ES-I3 (cell line): ENCODE data around the gene MXRA7.
A peak's percentile ranks its signal among the peaks of the same experiment; 100 is the strongest.
"Not testable (repeated sequence)": the region's sequence is repeated elsewhere in the genome, so short reads cannot be mapped to it uniquely, and the experiment has no call there.

Experiments used
- H3K36me3 ChIP-seq: 2 replicates; pipeline ENCODE4 v1.6.1; 2013; ENCODE audit warnings: mild to moderate bottlenecking, low read length, control low read depth, moderate library complexity; ENCODE audit not compliant: insufficient read depth
- H3K4me1 ChIP-seq: 2 replicates; pipeline ENCODE4 v1.6.1; 2013; ENCODE audit warnings: mild to moderate bottlenecking, control low read depth, low read length; ENCODE audit not compliant: insufficient read depth
- H3K9ac ChIP-seq: 2 replicates; pipeline ENCODE4 v1.6.1; 2013; ENCODE audit warnings: low read depth, mild to moderate bottlenecking, low read length, moderate library complexity
- H3K9me3 ChIP-seq: 2 replicates; pipeline ENCODE4 v1.6.1; 2013; ENCODE audit warnings: mild to moderate bottlenecking, low read length, moderate library complexity; ENCODE audit not compliant: control insufficient read depth, insufficient read depth

The MXRA7 gene

DNA sequence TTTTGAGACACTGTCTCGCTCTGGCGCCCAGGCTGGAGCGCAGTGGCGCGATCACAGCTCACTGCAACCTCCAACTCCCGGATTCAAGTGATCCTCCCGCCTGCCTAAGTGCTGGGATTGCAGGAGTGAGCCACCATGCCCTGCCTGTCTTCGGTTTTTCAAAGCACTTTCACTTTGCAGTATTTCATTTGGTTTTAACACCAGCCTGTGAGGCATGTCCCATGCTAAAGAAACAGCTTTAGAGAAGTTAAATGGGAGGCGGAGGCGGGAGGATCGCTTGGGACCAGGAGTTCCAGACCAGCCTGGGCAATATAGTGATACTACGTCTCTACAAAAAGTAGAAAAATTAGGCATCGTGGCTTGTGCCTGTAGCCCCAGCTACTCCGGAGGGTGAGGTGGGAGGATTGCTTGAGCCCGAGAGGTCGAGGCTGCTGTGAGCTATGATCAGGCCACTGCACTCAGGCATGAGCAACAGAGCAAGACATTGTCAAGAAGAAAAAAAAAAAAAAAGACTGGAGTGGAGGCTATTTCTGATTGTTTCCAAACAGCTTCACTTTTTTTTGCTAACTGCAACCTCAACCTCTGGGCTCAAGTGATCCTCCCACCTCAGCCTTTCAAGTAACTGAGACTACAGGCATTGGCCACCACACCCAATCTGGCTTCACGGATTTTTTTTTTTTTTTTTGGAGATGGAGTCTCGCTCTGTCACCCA, 17.1 kb upstream of the MXRA7 start:
- Histone ChIP-seq H3K4me1 (peaks cover 6% of the 10 kb centered on the region; the same call in 1 of the 2 replicates), H3K36me3 (peaks cover 6% of the 10 kb centered on the region), H3K9ac (peak overlapping the region; percentile 94; the same call in 1 of the 2 replicates), H3K9me3 (no peaks in the 10 kb centered on the region)

DNA sequence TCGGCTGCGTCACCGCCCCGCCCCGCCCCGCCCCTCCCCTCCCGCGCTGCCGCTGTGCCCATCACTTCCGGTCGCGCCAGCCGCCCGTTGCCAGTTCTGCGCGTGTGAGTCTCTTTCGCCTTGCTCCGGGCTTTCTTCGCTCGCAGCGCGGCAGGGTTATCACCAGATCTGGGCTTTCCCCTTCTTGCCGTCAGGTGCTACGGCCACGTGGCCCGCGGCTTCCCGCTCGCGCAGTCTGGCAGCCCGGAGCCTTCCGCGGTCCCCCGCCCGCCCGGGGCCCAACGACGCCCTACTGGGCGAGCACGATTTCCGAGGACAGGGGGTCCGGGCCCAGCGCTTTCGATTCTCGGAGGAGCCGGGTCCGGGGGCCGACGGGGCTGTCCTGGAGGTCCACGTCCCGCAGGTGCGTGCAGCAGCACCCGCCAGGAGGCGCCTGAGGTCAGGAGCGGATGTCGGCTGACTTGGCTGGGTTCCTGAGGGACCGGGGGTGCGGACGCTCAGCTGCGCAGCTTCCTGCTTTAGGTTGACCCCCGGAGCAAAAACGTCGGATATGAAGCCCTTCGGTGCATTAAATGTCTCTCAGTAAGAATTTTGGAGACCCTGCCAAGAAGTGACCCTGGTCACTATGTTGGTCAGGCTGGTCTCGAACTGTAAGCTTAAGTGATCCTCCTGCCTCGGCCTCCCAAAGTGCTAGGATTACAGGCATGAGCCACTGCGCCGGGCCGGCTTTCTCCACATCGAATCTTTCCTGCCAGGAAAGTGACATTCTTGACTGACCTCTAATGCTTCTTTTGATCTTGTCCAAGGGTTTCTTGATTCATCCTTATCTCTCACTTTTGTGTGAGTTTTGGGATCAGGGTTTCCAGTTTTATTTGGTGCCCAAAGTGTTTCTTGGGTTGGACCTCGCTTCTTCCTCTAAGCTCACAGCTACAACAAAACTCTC, 16.3 kb upstream of the MXRA7 start, which contains the start of gene METTL23:
TSS of gene METTL23 (plus strand) at position 64 of the 943 bp plus-strand sequence. CDS start 2,872 bp downstream, outside the sequence.
- Histone ChIP-seq H3K36me3 (peaks cover 5% of the 10 kb centered on the region), H3K4me1 (peaks cover 6% of the 10 kb centered on the region; the same call in 1 of the 2 replicates), H3K9ac (peak within 1 kb of the TSS; percentile 94), H3K9me3 (no peaks in the 10 kb centered on the region)

DNA sequence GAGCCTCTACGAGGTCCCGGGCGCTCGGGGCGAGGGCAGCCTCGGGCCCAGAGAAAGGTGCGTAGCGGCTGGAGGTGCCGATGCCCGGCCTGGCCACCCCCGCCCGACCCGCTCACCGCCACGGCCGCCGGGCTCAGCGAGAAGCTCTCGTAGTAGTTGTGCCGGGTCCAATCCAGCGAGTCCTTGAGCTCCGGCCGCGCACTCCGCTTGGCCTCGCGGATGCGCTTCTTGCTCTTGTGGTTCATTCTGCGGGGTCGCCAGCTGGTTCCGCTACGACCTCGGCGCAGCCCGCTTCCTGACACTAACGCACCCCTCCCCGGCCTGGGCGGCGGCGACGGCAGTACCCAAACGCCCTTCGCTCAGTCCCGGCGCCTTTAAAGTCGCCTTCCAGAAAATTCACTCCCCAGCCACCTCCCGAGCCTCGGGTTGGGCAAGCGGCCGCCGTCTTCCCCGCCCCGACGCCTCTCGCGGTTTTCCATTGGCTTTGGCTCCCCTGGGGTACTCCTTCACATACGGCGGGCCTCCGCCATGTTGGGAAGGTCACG, 15.5 kb upstream of the MXRA7 start, which contains the start of gene JMJD6:
TSS of gene JMJD6 (minus strand) at position 376 of the 545 bp plus-strand sequence. CDS start at position 245, 131 bp downstream.
- Histone ChIP-seq H3K36me3 (peaks cover 11% of the 10 kb centered on the region), H3K4me1 (peaks cover 6% of the 10 kb centered on the region; the same call in 1 of the 2 replicates), H3K9me3 (no peaks in the 10 kb centered on the region), H3K9ac (peak within 1 kb of the TSS; percentile 94)

DNA sequence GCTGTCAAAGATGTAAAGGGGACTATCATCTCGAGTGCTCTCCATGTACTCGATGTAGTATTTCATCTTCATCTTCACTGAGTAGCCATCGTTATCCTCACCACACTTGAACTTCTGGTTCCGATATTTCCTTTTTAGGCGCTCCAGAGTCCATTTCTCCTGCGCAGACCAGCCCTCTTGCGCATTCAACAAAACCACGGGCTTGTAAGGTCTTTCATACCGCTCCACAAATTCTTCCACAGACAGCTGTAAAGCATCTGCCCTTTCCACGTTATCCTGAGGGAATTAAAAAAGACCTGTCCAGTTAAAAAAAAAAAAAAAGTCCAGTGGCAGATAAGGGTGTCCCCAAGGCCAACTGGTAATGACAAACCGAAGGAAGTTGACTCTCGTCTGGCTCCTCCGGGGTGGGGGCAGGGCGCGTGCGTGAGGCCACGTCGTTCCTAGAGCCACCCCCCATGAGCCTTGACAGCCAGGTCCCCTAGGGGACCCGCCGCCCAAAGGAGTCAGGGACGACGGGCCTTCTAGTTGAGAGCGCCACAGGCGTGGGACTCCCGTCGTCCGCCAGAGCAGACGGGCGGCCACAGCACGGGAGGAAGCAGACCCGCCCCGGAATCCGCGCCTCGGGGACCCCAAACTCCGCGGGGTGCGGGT, 14.9 kb upstream of the MXRA7 start:
- peak overlapping the region; percentile 86 for H3K9ac ChIP-seq
- H3K9me3 ChIP-seq: no peaks in the 10 kb centered on the region
- peaks cover 9% of the 10 kb centered on the region; the same call in 1 of the 2 replicates for H3K36me3 ChIP-seq
- peaks cover 6% of the 10 kb centered on the region; the same call in 1 of the 2 replicates for H3K4me1 ChIP-seq

DNA sequence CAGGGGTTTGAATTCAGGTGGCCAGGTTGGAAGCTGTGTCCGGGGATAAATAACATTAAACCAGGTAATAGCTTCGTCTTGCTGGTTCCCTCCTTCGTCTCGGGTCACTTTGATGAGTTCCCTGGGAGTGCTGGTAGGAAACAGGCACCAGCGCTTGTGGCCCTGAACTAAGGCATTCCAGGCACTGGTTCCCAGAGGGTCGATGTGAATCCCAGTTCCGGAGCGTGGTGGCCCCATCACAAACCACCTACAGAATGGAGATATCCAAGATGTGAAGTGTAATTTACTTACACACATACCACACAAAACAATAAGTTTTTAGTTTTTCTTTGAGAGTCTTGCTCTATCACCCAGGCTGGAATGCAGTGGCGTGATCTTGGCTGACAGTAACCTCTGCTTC, 13.0 kb upstream of the MXRA7 start:
- H3K36me3 ChIP-seq: peaks cover 18% of the 10 kb centered on the region; the same call in 1 of the 2 replicates
- H3K4me1 ChIP-seq: peaks cover 6% of the 10 kb centered on the region; the same call in 1 of the 2 replicates
- H3K9ac ChIP-seq: no peak overlapping the region
- H3K9me3 ChIP-seq: no peaks in the 10 kb centered on the region

DNA sequence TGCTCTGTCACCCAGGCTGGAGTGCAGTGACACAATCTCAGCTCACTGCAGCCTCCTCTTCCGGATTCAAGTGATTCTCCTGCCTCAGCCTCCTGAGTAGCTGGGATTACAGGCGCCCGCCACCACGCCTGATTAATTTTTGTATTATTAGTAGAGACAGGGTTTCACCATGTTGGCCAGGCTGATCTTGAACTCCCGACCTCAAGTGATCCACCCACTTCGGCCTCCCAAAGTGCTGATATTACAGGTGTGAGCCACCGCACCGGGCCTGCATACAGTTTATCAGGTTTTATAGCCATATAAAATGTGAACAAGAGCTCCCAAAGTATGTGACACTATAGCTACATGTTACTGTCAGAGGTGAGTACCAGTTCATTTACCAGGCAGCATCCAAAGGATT, 12.2 kb upstream of the MXRA7 start:
- H3K9ac ChIP-seq, H3K9me3 ChIP-seq, H3K4me1 ChIP-seq: not testable (repeated sequence)
- peaks cover 24% of the 10 kb centered on the region; the same call in 1 of the 2 replicates for H3K36me3 ChIP-seq

DNA sequence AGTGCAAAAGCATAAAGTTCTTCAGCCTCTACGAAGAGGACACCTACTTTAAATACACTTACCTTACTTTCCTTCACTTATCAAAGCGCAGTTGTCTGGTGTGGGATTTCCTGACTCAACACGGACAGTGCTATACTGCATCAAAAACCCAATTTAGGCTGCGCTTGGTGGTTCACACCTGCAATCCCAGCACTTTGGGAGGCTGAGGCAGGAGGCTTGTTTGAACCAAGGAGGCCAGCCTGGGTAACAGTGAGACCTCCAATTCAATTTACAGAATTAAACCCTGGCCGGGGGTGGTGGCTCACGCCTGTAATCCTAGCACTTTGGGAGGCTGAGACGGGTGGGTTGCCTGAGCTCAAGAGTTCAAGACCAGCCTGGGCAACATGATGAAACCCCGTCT, 11.5 kb upstream of the MXRA7 start:
- H3K4me1 ChIP-seq: no peaks in the 10 kb centered on the region; the same call in 1 of the 2 replicates
- H3K9me3 ChIP-seq: no peaks in the 10 kb centered on the region
- H3K9ac ChIP-seq: no peak overlapping the region
- H3K36me3 ChIP-seq: peaks cover 28% of the 10 kb centered on the region

DNA sequence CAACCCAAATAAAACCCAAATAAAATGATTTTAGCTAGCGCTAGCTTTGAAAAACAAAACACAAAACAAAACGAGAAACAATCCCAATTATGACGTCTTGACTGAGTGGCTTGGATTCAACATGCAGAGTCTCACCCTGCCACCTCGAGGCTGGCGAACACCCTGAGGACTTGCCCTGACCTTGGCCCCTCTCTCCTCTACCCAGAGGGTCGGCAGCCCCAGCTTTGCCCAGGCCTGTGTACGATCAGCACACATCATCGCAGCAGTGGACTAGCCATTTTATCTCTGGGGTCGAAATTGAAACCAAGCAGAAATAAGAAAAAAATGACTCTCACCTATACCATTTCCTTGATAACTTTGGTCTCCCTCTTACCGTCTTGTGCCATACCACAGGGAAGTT, 10.7 kb upstream of the MXRA7 start:
- Histone ChIP-seq H3K9ac (no peak overlapping the region), H3K9me3 (no peaks in the 10 kb centered on the region), H3K36me3 (peaks cover 34% of the 10 kb centered on the region), H3K4me1 (no peaks in the 10 kb centered on the region; the same call in 1 of the 2 replicates)

DNA sequence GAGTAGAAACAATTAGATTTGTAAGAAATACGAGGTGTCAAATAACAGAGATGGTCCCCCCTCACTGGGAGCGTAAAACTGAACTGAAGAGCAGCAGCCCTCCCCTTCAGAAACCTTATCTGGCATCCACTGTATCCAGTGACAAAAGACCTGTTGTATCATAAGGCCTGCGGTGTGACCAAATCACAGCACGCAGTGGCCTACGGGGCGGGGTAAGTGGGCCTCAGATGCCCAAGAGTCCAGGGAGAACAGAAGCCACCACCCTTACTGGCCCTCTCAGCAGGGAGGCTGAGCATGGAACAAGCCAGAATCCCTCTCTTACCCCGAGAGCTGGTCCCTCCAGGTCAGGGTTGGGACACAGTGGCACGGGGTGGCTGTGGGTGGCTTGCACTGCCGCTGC, 10.2 kb upstream of the MXRA7 start:
- Histone ChIP-seq H3K4me1 (no peaks in the 10 kb centered on the region; the same call in 1 of the 2 replicates), H3K36me3 (peaks cover 36% of the 10 kb centered on the region), H3K9me3 (no peaks in the 10 kb centered on the region), H3K9ac (no peak overlapping the region)

DNA sequence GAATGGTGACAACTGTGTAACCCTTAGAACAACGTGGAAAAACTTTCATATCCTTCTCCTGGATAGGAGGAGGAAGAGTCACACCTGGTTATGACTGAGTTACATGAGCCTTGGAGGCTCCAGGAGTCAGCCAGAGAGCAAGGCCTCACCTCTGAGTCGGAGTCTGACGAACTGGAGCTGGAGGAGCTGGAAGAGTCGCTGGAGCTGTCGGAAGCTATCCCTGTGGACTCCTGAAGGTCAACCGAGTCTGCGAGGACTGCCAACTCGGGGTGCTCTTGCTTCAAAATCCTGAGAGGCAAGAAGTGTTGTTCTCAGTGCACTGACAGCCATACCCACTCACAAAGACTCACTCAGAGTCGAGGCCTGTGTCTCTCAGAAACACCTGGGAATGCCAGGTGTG, 9.4 kb upstream of the MXRA7 start:
- H3K9me3 ChIP-seq: no peaks in the 10 kb centered on the region
- H3K9ac ChIP-seq: no peak overlapping the region
- H3K36me3 ChIP-seq: peaks cover 36% of the 10 kb centered on the region
- H3K4me1 ChIP-seq: no peaks in the 10 kb centered on the region; the same call in 1 of the 2 replicates

DNA sequence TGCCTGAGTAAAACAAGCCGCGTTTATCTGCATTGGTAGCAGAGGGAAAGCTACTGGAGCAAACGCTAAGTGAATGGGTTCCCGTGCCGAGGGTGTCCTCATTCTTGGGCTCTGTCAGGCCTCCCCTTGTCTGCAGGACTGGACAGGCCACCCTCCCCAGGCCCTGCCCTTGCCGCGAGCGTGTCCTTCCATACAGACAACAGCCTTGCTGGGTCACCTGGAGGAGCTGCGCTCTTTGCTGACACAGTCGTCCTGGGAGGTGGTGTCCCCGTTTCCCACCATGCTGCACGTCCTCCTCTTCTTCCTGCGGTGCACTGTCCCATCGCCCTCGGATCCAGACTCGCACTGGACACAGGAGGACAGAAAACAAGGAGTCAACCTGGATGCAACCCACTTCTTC, 7.8 kb upstream of the MXRA7 start:
- H3K9ac ChIP-seq: no peak overlapping the region
- no peaks in the 10 kb centered on the region for H3K9me3 ChIP-seq
- no peaks in the 10 kb centered on the region for H3K4me1 ChIP-seq
- peaks cover 36% of the 10 kb centered on the region for H3K36me3 ChIP-seq

DNA sequence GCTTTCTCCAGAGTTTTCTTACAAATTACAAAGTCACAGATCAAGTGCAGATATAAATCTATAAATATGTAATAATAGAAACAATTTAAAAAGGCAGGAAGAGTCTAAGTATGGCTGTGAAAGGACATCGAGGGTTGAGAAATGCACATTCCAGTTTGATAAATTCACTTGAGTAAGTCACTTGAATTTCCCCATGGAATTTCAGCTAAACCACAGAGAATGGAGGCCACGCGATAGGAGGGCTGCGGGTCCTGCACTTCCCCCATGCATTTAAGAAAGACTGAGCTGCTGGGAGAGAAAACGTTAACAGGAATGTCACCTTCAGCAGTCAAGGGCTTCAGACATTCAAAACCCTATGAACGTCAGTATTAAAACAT, 6.1 kb upstream of the MXRA7 start:
- Histone ChIP-seq H3K9me3 (no peaks in the 10 kb centered on the region), H3K4me1 (no peaks in the 10 kb centered on the region), H3K36me3 (peaks cover 33% of the 10 kb centered on the region), H3K9ac (no peak overlapping the region)

DNA sequence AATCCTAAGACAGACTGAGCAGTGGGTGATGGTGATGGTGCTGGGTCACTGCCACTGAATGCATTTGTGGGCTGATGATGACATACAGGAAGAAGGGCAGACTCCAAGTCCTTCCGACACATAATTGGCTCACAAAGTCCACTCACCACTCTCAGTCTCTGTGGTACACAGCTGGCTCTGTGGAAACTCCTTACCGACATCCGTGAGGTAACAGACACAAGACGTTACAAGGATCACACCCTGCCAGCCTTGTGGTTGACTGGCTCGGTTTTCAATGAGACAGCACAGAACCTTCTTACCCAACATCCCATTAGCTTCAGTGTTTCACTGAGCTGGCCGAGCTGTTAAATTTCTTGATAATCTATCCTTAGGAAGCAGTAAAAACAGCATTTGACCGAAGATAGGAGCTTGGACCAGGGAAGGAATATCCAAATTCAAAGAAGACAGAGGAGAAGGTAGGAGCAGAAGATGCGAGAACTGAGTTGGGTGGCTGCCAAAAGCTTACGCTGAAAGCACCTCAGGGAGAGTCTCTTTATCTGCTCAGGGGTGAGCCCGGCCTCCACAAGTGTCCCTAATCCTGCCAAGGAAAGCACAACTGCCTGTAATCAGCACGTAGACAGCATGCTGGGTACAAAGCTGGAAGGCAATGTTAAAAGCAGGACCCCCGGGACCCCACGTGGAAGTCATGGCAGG, 5.5 kb upstream of the MXRA7 start:
- no peak overlapping the region for H3K9ac ChIP-seq
- no peaks in the 10 kb centered on the region for H3K9me3 ChIP-seq
- peaks cover 3% of the 10 kb centered on the region; the same call in 1 of the 2 replicates for H3K4me1 ChIP-seq
- peaks cover 27% of the 10 kb centered on the region for H3K36me3 ChIP-seq
